ENCODE results near the gene ZNF460. TPM values are rescaled to one million over a fixed set of nuclear protein-coding genes. Genes with fewer than 3 reads are reported as not detected.

ZNF460 gene
- total RNA-seq, 1 experiment from 2014 or later, result 54.1 TPM

GRCh38 chr19:57317503-57317902 is 37.2 kb downstream of the ZNF460 start:
- H3K4me3 ChIP-seq (ENCODE audit: low read depth, low read length), result no peak overlapping the region
- POLR2A ChIA-PET, result no interaction called here
- Mint-ChIP-seq H3K36me3 (ENCODE audit: insufficient read depth, unreplicated experiment) (peaks cover 4% of the 10 kb centered on the region), H3K4me3 (ENCODE audit: unreplicated experiment) (no peak overlapping the region), H3K27ac (ENCODE audit: unreplicated experiment) (no peak overlapping the region), H3K9me3 (ENCODE audit: unreplicated experiment) (no peaks in the 10 kb centered on the region), H3K27me3 (ENCODE audit: insufficient read depth, unreplicated experiment) (peaks cover 3% of the 10 kb centered on the region), H3K4me1 (ENCODE audit: low read depth, unreplicated experiment) (no peaks in the 10 kb centered on the region)
- CTCF ChIA-PET, result no interaction called here
- no peaks in the 10 kb centered on the region for H3K36me3 ChIP-seq (ENCODE audit: control insufficient read depth, insufficient read depth, low read length)
- no peak for DNase-seq
- intact Hi-C loops (cut with micrococcal nuclease; ENCODE audit: unreplicated experiment), result no loop called here
- H3K4me1 ChIP-seq, result no peaks in the 10 kb centered on the region
- no peaks in the 10 kb centered on the region for H3K9me3 ChIP-seq
- no peaks in the 10 kb centered on the region for H3K27me3 ChIP-seq (replicated peaks; ENCODE audit: control insufficient read depth, insufficient read depth, low read length)
- BruUV-seq (replicated peaks), result no TSS peak
- no peak for TF ChIP-seq CTCF (IDR thresholded peaks at IDR 0.05; ENCODE audit: insufficient read depth in 1 of 2, low read depth in 1 of 2, low read length in 1 of 2, severe bottlenecking in 1 of 2, unreplicated experiment in 1 of 2)

- TF ChIP-seq CTCF (IDR thresholded peaks at IDR 0.05; ENCODE audit: insufficient read depth in 1 of 2, low read depth in 1 of 2, low read length in 1 of 2, severe bottlenecking in 1 of 2, unreplicated experiment in 1 of 2), result no peak
- H3K27me3 Mint-ChIP-seq (ENCODE audit: insufficient read depth, unreplicated experiment), result peaks cover 3% of the 10 kb centered on the region
- Histone ChIP-seq H3K4me3 (ENCODE audit: low read depth, low read length) (peak overlapping the region; percentile 47), H3K4me1 (no peaks in the 10 kb centered on the region), H3K9me3 (no peaks in the 10 kb centered on the region), H3K27me3 (replicated peaks; ENCODE audit: control insufficient read depth, insufficient read depth, low read length) (no peaks in the 10 kb centered on the region), H3K36me3 (ENCODE audit: control insufficient read depth, insufficient read depth, low read length) (no peaks in the 10 kb centered on the region)
- no peaks in the 10 kb centered on the region for H3K9me3 Mint-ChIP-seq (ENCODE audit: unreplicated experiment)
- peak overlapping the region; percentile 55 for H3K27ac Mint-ChIP-seq (ENCODE audit: unreplicated experiment)
- POLR2A ChIA-PET, result no interaction called here
- H3K4me1 Mint-ChIP-seq (ENCODE audit: low read depth, unreplicated experiment), result no peaks in the 10 kb centered on the region
- TSS peak; percentile 99 for BruUV-seq (replicated peaks)
- H3K4me3 Mint-ChIP-seq (ENCODE audit: unreplicated experiment), result peak overlapping the region; percentile 70
- DNase-seq, result no peak
- intact Hi-C loops (cut with micrococcal nuclease; ENCODE audit: unreplicated experiment), result no loop called here
- H3K36me3 Mint-ChIP-seq (ENCODE audit: insufficient read depth, unreplicated experiment), result peaks cover 5% of the 10 kb centered on the region
- CTCF ChIA-PET, result no interaction called here
Observed at GRCh38 chr19:57319869-57320179, 39.5 kb downstream of the ZNF460 start.

GRCh38 chr19:57320180-57321084 is 40.1 kb downstream of the ZNF460 start, which contains the start of gene ZNF543:
ZNF543 (plus strand) TSS chr19:57320472; CDS start chr19:57320854, 382 bp downstream.
- BruUV-seq (replicated peaks), result no TSS peak
- Histone ChIP-seq H3K4me3 (ENCODE audit: low read depth, low read length) (peak within 1 kb of the TSS; percentile 47), H3K27me3 (replicated peaks; ENCODE audit: control insufficient read depth, insufficient read depth, low read length) (no peaks in the 10 kb centered on the region), H3K36me3 (ENCODE audit: control insufficient read depth, insufficient read depth, low read length) (no peaks in the 10 kb centered on the region), H3K9me3 (no peaks in the 10 kb centered on the region), H3K4me1 (no peaks in the 10 kb centered on the region)
- POLR2A ChIA-PET, result no interaction called here
- no peaks in the 10 kb centered on the region for H3K9me3 Mint-ChIP-seq (ENCODE audit: unreplicated experiment)
- peak within 1 kb of the TSS; percentile 70 for H3K4me3 Mint-ChIP-seq (ENCODE audit: unreplicated experiment)
- CTCF ChIA-PET, result no interaction called here
- peak within 1 kb of the TSS; percentile 55 for H3K27ac Mint-ChIP-seq (ENCODE audit: unreplicated experiment)
- peak; percentile 86 to 89 for DNase-seq
- peaks cover 10% of the 10 kb centered on the region for H3K36me3 Mint-ChIP-seq (ENCODE audit: insufficient read depth, unreplicated experiment)
- no peaks in the 10 kb centered on the region for H3K4me1 Mint-ChIP-seq (ENCODE audit: low read depth, unreplicated experiment)
- TF ChIP-seq CTCF (IDR thresholded peaks at IDR 0.05; ENCODE audit: insufficient read depth in 1 of 2, low read depth in 1 of 2, low read length in 1 of 2, severe bottlenecking in 1 of 2, unreplicated experiment in 1 of 2), result no peak
- intact Hi-C loops (cut with micrococcal nuclease; ENCODE audit: unreplicated experiment), result no loop called here
- peaks cover under 1% of the 10 kb centered on the region for H3K27me3 Mint-ChIP-seq (ENCODE audit: insufficient read depth, unreplicated experiment)

Measured in Caco-2 (cell line).